Choroid plexus epithelial cell (primary cell): ENCODE data around the gene TCF19.
"Not testable (repeated sequence)": the region's sequence is repeated elsewhere in the genome, so short reads cannot be mapped to it uniquely, and the experiment has no call there.

Experiments
- DNase-seq: peaks from one replicate; pipeline ENCODE4 v3.0.0-alpha.2; 2010; ENCODE audit warnings: low read depth
- H3K4me3 ChIP-seq: 2 replicates; pipeline ENCODE4 v1.5.1; 2011; ENCODE audit warnings: low read depth, mild to moderate bottlenecking, control low read depth, low read length, moderate library complexity
- CTCF ChIP-seq: conservative IDR thresholded peaks from 2 replicates; pipeline ENCODE4 v1.5.1; 2011; ENCODE audit warnings: low read depth, mild to moderate bottlenecking, control low read depth, inconsistent platforms, low read length, moderate library complexity

TCF19 gene

GRCh38 chr6:31197559-31198305 lies 39.3 kb downstream of the TCF19 start:
- peak; percentile 63 for DNase-seq
- no peak for TF ChIP-seq CTCF
- peak overlapping the region; percentile 80 for H3K4me3 ChIP-seq

- DNase-seq, H3K4me3 ChIP-seq: not testable (repeated sequence)
These were observed 40.7 kb downstream of the TCF19 start for GRCh38 chr6:31199105-31199452.

- no peak for DNase-seq
- TF ChIP-seq CTCF, result no peak
- no peak overlapping the region for H3K4me3 ChIP-seq
These were observed 44.1 kb downstream of the TCF19 start for GRCh38 chr6:31202259-31203166.

- no peak for TF ChIP-seq CTCF
- peak; percentile 55 for DNase-seq
- H3K4me3 ChIP-seq, result peak overlapping the region; percentile 54
These were observed 45.1 kb downstream of the TCF19 start for GRCh38 chr6:31203345-31203979.

GRCh38 chr6:31204751-31205145 lies 46.4 kb downstream of the TCF19 start:
- no peak for TF ChIP-seq CTCF
- H3K4me3 ChIP-seq, result no peak overlapping the region
- no peak for DNase-seq

GRCh38 chr6:31205638-31206037 lies 47.2 kb downstream of the TCF19 start:
- no peak overlapping the region for H3K4me3 ChIP-seq
- no peak for DNase-seq
- no peak for TF ChIP-seq CTCF

GRCh38 chr6:31208506-31208905 lies 50.1 kb downstream of the TCF19 start:
- H3K4me3 ChIP-seq, result no peak overlapping the region
- no peak for TF ChIP-seq CTCF
- no peak for DNase-seq
